Activated CD8-positive, alpha-beta T cell treated with anti-CD3 and anti-CD28 coated beads for 36 hours (primary cell): Measurements from ENCODE around the gene EFNA3. TPM values are rescaled to one million over a fixed set of nuclear protein-coding genes. Genes with fewer than 3 reads are reported as not detected.

ENCODE experiments used
- ATAC-seq: fragments of 200-7000 bp; cut with Tn5 transposase; one replicate; pipeline ENCODE4 v1.10.0; 2021; ENCODE audit warnings: mild to moderate bottlenecking, moderate library complexity
- CTCF ChIA-PET: fragments of 350-600 bp; sonication (Branson Sonifier 250); formaldehyde crosslinking; loops from one replicate; lab custom pipeline; 2021; ENCODE audit warnings: antibody characterized with exemption; lab: Charles Lee
- POLR2A ChIA-PET: fragments of 350-600 bp; sonication (Branson Sonifier 250); formaldehyde crosslinking; loops from one replicate; lab custom pipeline; 2021; ENCODE audit warnings: antibody characterized with exemption; lab: Charles Lee
- DNase-seq: peaks from one replicate; pipeline ENCODE4 v3.0.0-alpha.2; 2020
- H3K27ac Mint-ChIP-seq: one replicate; pipeline ENCODE4 v1.8.0; 2021; ENCODE audit warnings: mild to moderate bottlenecking, mixed read lengths
- H3K27me3 Mint-ChIP-seq: one replicate; pipeline ENCODE4 v1.8.0; 2021; ENCODE audit warnings: mixed read lengths
- H3K36me3 Mint-ChIP-seq: one replicate; pipeline ENCODE4 v1.8.0; 2021; ENCODE audit warnings: low read depth, mixed read lengths
- H3K4me1 Mint-ChIP-seq: one replicate; pipeline ENCODE4 v1.8.0; 2021; ENCODE audit warnings: low read depth, mixed read lengths
- H3K4me3 Mint-ChIP-seq: one replicate; pipeline ENCODE4 v1.8.0; 2021; ENCODE audit warnings: mild to moderate bottlenecking, moderate library complexity, mixed read lengths
- H3K9me3 Mint-ChIP-seq: one replicate; pipeline ENCODE4 v1.8.0; 2021; ENCODE audit warnings: mixed read lengths
- CTCF ChIP-seq: fragments of 200-600 bp; IDR thresholded peaks from one replicate; pipeline ENCODE4 v1.8.0; 2022; ENCODE audit warnings: antibody characterized with exemption, mild to moderate bottlenecking
- intact Hi-C: fragments of 100-400 bp; cut with micrococcal nuclease; formaldehyde crosslinking; loops from one replicate; pipeline ENCODE4 v1.10.0; 2022
- total RNA-seq, 2 experiments: library from RNA; stranded (reverse); gene quantifications; one replicate each; pipeline ENCODE4 v1.2.3, GENCODE V29; 2021

The EFNA3 gene
- total RNA-seq, 2 experiments from 2014 or later: 5.1 to 8.6 TPM

- Mint-ChIP-seq H3K27ac (peak overlapping the region; percentile 39), H3K4me1 (peaks cover 32% of the 10 kb centered on the region), H3K4me3 (peak overlapping the region; percentile 77), H3K36me3 (peaks cover 12% of the 10 kb centered on the region), H3K27me3 (no peaks in the 10 kb centered on the region), H3K9me3 (no peaks in the 10 kb centered on the region)
- DNase-seq (peak; percentile 61), ATAC-seq (peak; percentile 40)
- TF ChIP-seq CTCF: no peak
- POLR2A ChIA-PET: interaction anchor here (0.9 to 2.5 kb wide), 7 partner anchors 11 to 179 kb away, joined by 3 to 11 read pairs (median 5); partner anchors contain the start of genes ADAM15, EFNA3 and KRTCAP2
- CTCF ChIA-PET: interaction anchor here (1.2 to 23.5 kb wide), 9 partner anchors 11 to 142 kb away, joined by 3 to 278 read pairs (median 5); partner anchors contain the start of genes ADAM15, EFNA3 and KRTCAP2
- intact Hi-C loops: loop anchor here (5.0 kb wide), 1 partner anchor 92 kb away; the partner anchor contains the start of genes CKS1B and SHC1
Measured at GRCh38 chr1:155064111-155064831, 14.4 kb upstream of the EFNA3 start.

DNA sequence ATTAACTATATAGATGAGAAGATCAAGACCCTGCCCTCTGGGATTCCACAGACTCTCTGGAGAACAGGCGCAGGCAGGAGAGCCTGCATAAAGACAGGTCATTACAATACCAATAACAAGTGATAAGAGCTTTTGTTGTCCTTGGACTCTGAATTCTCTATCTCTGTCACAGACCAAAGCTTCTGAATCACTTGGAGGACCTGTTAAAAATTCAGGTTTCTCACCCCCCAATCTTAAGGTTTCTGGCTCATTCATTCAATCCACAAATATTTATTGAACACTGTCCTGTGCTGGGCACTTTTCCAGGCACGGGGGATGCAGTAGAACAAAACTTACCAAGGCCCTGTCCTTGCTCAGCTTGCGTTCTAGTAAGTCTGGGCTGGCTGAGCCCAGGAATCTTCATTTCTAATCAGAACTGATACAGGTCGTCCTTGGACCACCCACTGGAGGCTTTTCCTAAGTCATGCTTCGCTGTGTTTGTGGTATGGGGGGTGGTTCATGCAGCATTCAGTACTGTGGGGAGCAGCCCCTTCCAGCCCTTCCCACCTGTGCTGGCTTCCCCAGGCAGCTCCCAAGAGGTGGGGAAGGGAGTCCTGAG lies 13.7 kb upstream of the EFNA3 start:
- intact Hi-C loops: loop anchor here (5.0 kb wide), 1 partner anchor 93 kb away; the partner anchor contains the start of genes CKS1B and SHC1
- CTCF ChIA-PET: interaction anchor here (1.3 to 23.5 kb wide), 7 partner anchors 11 to 108 kb away, joined by 4 to 278 read pairs (median 8); partner anchors contain the start of genes ADAM15, EFNA3 and KRTCAP2
- H3K4me3 Mint-ChIP-seq: peak overlapping the region; percentile 77
- POLR2A ChIA-PET: interaction anchor here (0.9 to 2.5 kb wide), 8 partner anchors 10 to 179 kb away, joined by 3 to 11 read pairs (median 5); partner anchors contain the start of genes ADAM15, EFNA3 and KRTCAP2
- ATAC-seq (no peak), DNase-seq (no peak)
- H3K9me3 Mint-ChIP-seq: no peaks in the 10 kb centered on the region
- H3K36me3 Mint-ChIP-seq: peaks cover 12% of the 10 kb centered on the region
- TF ChIP-seq CTCF: no peak
- H3K27ac Mint-ChIP-seq: no peak overlapping the region
- no peaks in the 10 kb centered on the region for H3K27me3 Mint-ChIP-seq
- peaks cover 32% of the 10 kb centered on the region for H3K4me1 Mint-ChIP-seq

- intact Hi-C loops: no loop called here
- H3K4me3 Mint-ChIP-seq: no peak overlapping the region
- no peaks in the 10 kb centered on the region for H3K27me3 Mint-ChIP-seq
- DNase-seq: no peak
- TF ChIP-seq CTCF: no peak
- H3K27ac Mint-ChIP-seq: no peak overlapping the region
- peaks cover 33% of the 10 kb centered on the region for H3K4me1 Mint-ChIP-seq
- ATAC-seq: no peak
- CTCF ChIA-PET: interaction anchor here (0.9 to 23.5 kb wide), 2 partner anchors 9 to 18 kb away, joined by 3 to 278 read pairs; no protein-coding TSS in a partner anchor
- no peaks in the 10 kb centered on the region for H3K9me3 Mint-ChIP-seq
- peaks cover 6% of the 10 kb centered on the region for H3K36me3 Mint-ChIP-seq
- POLR2A ChIA-PET: interaction anchor here (0.6 to 1.9 kb wide), 4 partner anchors 9 to 66 kb away, joined by 3 to 6 read pairs (median 4); partner anchors contain the start of gene EFNA3
Measured at GRCh38 chr1:155066777-155067176, 11.9 kb upstream of the EFNA3 start.

DNA sequence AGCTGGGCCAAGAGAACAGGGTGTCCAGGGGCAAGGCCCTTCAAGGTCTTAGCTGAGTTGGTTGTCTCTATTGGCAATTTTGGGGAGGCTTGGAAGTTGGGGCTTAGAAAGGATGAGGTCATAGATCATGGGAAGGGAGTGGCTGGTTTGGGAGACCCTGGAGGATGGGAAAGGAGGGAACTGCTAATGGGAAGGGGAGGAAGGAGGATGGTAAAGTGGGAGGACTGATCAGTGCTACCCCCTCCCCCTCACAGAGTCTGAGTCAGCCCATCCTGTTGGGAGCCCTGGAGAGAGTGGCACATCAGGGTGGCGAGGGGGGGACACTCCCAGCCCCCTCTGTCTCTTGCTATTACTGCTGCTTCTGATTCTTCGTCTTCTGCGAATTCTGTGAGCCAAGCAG lies 10.0 kb upstream of the EFNA3 start:
- ChIA-PET POLR2A (interaction anchor here (0.8 to 1.0 kb wide), 2 partner anchors 12 to 18 kb away, joined by 3 read pairs; no protein-coding TSS in a partner anchor), CTCF (interaction anchor here (0.9 to 23.5 kb wide), 2 partner anchors 16 kb away, joined by 4 to 278 read pairs; no protein-coding TSS in a partner anchor)
- intact Hi-C loops: no loop called here
- Mint-ChIP-seq H3K4me3 (no peak overlapping the region), H3K36me3 (peaks cover 3% of the 10 kb centered on the region), H3K27ac (no peak overlapping the region), H3K9me3 (no peaks in the 10 kb centered on the region), H3K4me1 (peaks cover 25% of the 10 kb centered on the region), H3K27me3 (no peaks in the 10 kb centered on the region)
- no peak for ATAC-seq
- DNase-seq: no peak
- no peak for TF ChIP-seq CTCF
